ENCODE measurements around the gene UBE2G1. TPM values are rescaled to one million over a fixed set of nuclear protein-coding genes. Genes with fewer than 3 reads are reported as not detected.
A peak's percentile ranks its signal among the peaks of the same experiment; 100 is the strongest.

UBE2G1 gene
- total and polyA plus RNA-seq, 2 of the 13 experiments (the other 11 are each of a cell fraction or from before 2014, with no cell fraction given): 27.9 to 42.6 TPM

GRCh38 chr17:4263282-4264215, 102.9 kb downstream of the UBE2G1 start, which contains the start of gene ANKFY1 (continued):
- 0 out of 2 replicates have a peak, but pooled peaks have one; percentile 42 for TF ChIP-seq ZBED4 (CRISPR knock-in tag; IDR thresholded peaks at IDR 0.05; ENCODE audit: borderline replicate concordance)
- TF ChIP-seq RXRA (CRISPR knock-in tag; IDR thresholded peaks at IDR 0.05): no peak; the same call in 1 of the 2 replicates
- TF ChIP-seq TGIF2 (CRISPR knock-in tag; IDR thresholded peaks at IDR 0.05): peak; percentile 67
- TF ChIP-seq ZNF691 (CRISPR knock-in tag; IDR thresholded peaks at IDR 0.05; ENCODE audit: borderline replicate concordance, low read depth): peak; percentile 23; the same call in 1 of the 2 replicates
- no peak; the same call in 1 of the 2 replicates for TF ChIP-seq PITX1 (CRISPR knock-in tag; IDR thresholded peaks at IDR 0.05)
- TF ChIP-seq NFIB (CRISPR knock-in tag; IDR thresholded peaks at IDR 0.05; ENCODE audit: borderline replicate concordance): no peak
- no peak for TF ChIP-seq ZNF644 (CRISPR knock-in tag; IDR thresholded peaks at IDR 0.05; ENCODE audit: low read depth)
- TF ChIP-seq NRL (CRISPR knock-in tag; IDR thresholded peaks at IDR 0.05; ENCODE audit: borderline replicate concordance): 0 out of 2 replicates have a peak, but pooled peaks have one; percentile 50
- peak; percentile 59; the same call in 1 of the 2 replicates for TF ChIP-seq IKZF5 (CRISPR knock-in tag; IDR thresholded peaks at IDR 0.05)
- TF ChIP-seq FOXM1 (CRISPR knock-in tag; IDR thresholded peaks at IDR 0.05): no peak
- TF ChIP-seq GPN1 (CRISPR knock-in tag; IDR thresholded peaks at IDR 0.05; ENCODE audit: borderline replicate concordance): no peak
- peak; percentile 55; the same call in 1 of the 2 replicates for TF ChIP-seq TBX2 (CRISPR knock-in tag; IDR thresholded peaks at IDR 0.05; ENCODE audit: borderline replicate concordance)
- no peak for TF ChIP-seq SOX13 (IDR thresholded peaks at IDR 0.05)
- TF ChIP-seq SOX13 (CRISPR knock-in tag; conservative IDR thresholded peaks at IDR 0.05 in 1 of 2, IDR thresholded peaks at IDR 0.05 in 1 of 2): no peak
- TF ChIP-seq ZNF800 (CRISPR knock-in tag; IDR thresholded peaks at IDR 0.05): peak; percentile 31; the same call in 1 of the 2 replicates
- TF ChIP-seq RBAK (CRISPR knock-in tag; IDR thresholded peaks at IDR 0.05): no peak

All from HepG2 (cell line).